ENCODE data around the gene SLC6A8.
A peak's percentile ranks its signal among the peaks of the same experiment; 100 is the strongest.

Gene SLC6A8

DNA sequence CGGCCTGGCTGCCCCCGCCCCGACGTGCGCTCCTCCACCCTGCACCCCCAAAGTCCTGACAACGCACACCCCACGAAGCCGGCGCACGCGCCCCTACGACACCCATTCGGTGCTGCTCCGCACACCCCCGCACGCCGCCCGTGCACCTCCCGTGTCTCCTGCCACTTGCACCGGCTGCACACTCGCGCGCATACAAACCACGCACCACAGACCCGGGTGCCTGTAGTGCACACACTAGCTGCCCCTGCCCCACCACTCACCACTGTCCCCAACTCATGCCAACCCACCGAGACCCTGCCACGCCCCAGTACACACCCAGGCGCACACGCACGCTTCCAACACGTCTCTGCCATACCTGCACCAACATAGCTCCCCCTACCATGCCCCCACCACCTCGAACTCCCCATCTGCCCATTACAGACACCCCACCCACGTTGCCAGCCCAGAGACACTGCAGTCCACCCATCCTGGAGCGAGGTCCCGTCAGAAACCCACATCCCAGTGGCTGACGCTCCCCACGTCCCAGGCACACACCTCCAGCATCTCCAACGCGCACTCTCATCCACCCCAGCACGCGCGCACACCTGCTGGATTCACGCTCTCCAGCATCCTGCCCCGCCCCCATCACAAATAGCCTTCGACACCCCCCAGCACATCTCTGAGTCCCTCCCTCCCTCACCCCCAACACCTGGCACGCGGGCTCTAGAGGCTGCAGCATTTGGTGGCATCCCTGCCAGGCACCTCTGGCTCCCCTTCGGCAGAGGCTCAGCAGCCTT lies 44.9 kb upstream of the SLC6A8 start:
- Histone ChIP-seq H2AFZ (ENCODE audit: low read depth) (no peak overlapping the region), H4K20me1 (ENCODE audit: insufficient read depth) (no peaks in the 10 kb centered on the region), H3K4me3 (IDR thresholded peaks at IDR 0.05; ENCODE audit: insufficient read depth, low read depth, low read length) (no peak overlapping the region), H3K9ac (no peak overlapping the region), H3K36me3 (ENCODE audit: insufficient read depth) (no peaks in the 10 kb centered on the region), H3K27ac (no peak overlapping the region), H3K4me1 (ENCODE audit: low read depth, poor library complexity, severe bottlenecking) (no peaks in the 10 kb centered on the region), H3K27me3 (ENCODE audit: insufficient read depth, low read depth) (peaks cover 43% of the 10 kb centered on the region; the same call in 1 of the 2 replicates), H3K4me2 (no peak overlapping the region), H3K79me2 (ENCODE audit: insufficient read depth, low read depth) (no peaks in the 10 kb centered on the region)
- TF ChIP-seq, protein P1, sequence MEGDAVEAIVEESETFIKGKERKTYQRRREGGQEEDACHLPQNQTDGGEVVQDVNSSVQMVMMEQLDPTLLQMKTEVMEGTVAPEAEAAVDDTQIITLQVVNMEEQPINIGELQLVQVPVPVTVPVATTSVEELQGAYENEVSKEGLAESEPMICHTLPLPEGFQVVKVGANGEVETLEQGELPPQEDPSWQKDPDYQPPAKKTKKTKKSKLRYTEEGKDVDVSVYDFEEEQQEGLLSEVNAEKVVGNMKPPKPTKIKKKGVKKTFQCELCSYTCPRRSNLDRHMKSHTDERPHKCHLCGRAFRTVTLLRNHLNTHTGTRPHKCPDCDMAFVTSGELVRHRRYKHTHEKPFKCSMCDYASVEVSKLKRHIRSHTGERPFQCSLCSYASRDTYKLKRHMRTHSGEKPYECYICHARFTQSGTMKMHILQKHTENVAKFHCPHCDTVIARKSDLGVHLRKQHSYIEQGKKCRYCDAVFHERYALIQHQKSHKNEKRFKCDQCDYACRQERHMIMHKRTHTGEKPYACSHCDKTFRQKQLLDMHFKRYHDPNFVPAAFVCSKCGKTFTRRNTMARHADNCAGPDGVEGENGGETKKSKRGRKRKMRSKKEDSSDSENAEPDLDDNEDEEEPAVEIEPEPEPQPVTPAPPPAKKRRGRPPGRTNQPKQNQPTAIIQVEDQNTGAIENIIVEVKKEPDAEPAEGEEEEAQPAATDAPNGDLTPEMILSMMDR (conservative IDR thresholded peaks at IDR 0.05; ENCODE audit: low read depth, low read length) = no peak

DNA sequence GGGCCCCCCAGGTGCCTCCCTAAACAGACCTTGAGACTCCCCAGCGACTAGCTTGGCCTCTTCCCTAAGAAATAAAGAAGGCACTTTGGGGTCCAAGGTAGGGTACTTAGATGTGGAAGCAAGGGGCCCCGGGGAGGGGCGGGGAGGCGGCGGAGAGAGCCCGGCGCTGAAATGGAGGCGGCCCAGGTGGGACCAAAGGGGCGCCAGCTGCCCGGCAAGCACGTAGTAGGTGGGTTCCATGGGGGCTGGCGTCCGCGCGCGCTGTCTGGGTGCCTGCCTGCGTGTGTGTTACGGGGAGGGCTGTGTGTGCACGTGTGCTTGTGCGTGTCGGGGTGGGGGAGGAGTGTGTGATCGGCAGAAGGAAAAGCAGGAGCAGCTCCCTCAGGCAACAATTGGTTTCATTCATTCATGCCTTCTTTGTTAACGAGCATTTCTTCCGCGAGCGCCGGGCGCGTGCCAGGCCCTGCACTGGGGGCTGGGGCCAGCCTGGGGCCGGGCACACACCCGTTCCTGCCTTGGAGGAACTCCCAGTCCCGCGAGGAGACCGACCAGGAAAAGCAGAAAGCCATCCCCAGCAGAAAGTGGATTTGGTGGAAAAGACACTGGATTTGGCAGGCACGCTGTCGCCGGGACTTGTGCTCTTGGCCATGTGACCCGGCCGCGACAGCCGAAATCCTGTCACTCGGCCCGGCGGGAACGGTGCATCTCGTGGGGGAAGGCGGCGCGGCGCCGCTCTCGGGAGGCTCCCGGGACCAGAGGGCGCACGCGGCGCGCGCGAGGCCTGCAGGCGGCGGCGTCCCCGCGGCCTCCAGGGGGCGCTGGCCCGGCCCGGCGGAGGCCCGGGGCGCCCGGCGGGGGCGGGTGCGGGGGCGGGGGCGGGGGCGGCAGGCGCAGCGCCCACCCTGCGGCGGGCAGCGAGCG lies 44.0 kb upstream of the SLC6A8 start:
- Histone ChIP-seq H3K4me1 (ENCODE audit: low read depth, poor library complexity, severe bottlenecking) (no peaks in the 10 kb centered on the region), H3K27me3 (ENCODE audit: insufficient read depth, low read depth) (peaks cover 48% of the 10 kb centered on the region; the same call in 1 of the 2 replicates), H3K27ac (no peak overlapping the region), H3K79me2 (ENCODE audit: insufficient read depth, low read depth) (no peaks in the 10 kb centered on the region), H3K36me3 (ENCODE audit: insufficient read depth) (no peaks in the 10 kb centered on the region), H4K20me1 (ENCODE audit: insufficient read depth) (no peaks in the 10 kb centered on the region), H2AFZ (ENCODE audit: low read depth) (peak overlapping the region; percentile 38; the same call in 1 of the 2 replicates), H3K4me2 (no peak overlapping the region), H3K9ac (no peak overlapping the region), H3K4me3 (IDR thresholded peaks at IDR 0.05; ENCODE audit: insufficient read depth, low read depth, low read length) (no peak overlapping the region)
- TF ChIP-seq, protein P1 (conservative IDR thresholded peaks at IDR 0.05; ENCODE audit: low read depth, low read length) = no peak

DNA sequence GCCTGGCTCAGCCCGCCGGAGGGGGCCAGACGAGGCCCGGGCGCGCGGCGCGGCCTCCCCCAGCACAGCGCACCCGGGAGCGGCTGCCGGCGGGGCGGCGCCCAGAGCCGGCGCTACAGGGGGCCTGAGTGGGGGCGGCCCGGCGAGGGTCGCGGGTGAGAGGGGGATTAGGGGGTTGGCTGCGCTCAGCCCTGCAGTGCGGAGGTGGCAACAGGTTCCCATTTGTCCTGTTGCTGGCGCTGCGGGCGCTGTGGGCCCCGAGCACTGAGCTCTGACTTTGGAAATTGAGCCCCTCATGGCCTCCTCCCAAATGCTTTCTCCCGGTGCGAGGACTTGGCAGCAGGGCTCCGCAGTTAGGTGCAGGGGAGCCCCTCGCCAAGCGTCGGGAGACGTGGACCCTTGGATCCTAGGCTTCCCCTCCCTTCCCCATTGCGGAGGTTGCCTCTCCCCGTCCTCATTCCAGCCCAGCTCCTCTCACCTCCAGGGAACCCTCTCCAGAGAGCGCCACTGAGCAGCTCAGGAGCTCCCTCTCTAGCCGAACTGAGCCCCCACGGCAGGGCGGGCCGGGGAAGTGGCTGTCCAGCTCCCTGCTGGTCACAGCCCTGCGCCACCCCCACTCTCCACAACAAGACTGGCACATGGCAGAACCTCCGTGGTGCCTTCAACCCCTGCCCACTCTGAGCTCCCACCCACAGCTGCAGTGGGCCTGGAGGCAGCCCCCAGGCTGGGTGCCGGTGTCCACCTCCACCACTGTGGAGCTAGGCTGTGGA lies 43.2 kb upstream of the SLC6A8 start:
- H3K9ac ChIP-seq = no peak overlapping the region
- H2AFZ ChIP-seq (ENCODE audit: low read depth) = no peak overlapping the region
- H3K27ac ChIP-seq = no peak overlapping the region
- H3K4me1 ChIP-seq (ENCODE audit: low read depth, poor library complexity, severe bottlenecking) = no peaks in the 10 kb centered on the region
- H3K27me3 ChIP-seq (ENCODE audit: insufficient read depth, low read depth) = peaks cover 40% of the 10 kb centered on the region; the same call in 1 of the 2 replicates
- TF ChIP-seq, protein P1 (conservative IDR thresholded peaks at IDR 0.05; ENCODE audit: low read depth, low read length) = no peak
- H3K36me3 ChIP-seq (ENCODE audit: insufficient read depth) = no peaks in the 10 kb centered on the region
- no peak overlapping the region for H3K4me2 ChIP-seq
- no peak overlapping the region for H3K4me3 ChIP-seq (IDR thresholded peaks at IDR 0.05; ENCODE audit: insufficient read depth, low read depth, low read length)
- H4K20me1 ChIP-seq (ENCODE audit: insufficient read depth) = no peaks in the 10 kb centered on the region
- H3K79me2 ChIP-seq (ENCODE audit: insufficient read depth, low read depth) = no peaks in the 10 kb centered on the region

DNA sequence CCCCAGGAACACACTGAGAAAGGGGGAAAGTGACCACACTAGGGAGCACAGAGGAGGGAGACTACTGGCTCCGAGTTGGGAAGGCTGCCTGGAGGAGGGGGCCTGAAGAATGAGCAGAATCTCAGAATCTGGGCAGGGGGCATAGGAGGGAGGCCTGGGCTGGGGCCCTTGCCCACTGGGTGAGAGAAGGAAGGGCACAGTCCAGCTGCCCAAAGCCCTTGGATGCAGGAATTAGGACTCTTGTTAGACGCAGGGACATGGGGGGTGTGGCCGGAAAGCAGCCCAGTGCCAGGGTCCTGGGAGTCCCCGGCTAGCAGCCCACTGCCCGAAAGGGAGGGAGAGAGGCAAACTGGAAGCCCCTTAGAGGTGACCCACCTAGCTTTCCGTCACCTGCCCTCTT lies 42.6 kb upstream of the SLC6A8 start:
- Histone ChIP-seq H3K9ac (no peak overlapping the region), H3K4me2 (no peak overlapping the region), H3K36me3 (ENCODE audit: insufficient read depth) (no peaks in the 10 kb centered on the region), H3K4me1 (ENCODE audit: low read depth, poor library complexity, severe bottlenecking) (no peaks in the 10 kb centered on the region), H2AFZ (ENCODE audit: low read depth) (no peak overlapping the region), H3K4me3 (IDR thresholded peaks at IDR 0.05; ENCODE audit: insufficient read depth, low read depth, low read length) (no peak overlapping the region), H3K79me2 (ENCODE audit: insufficient read depth, low read depth) (no peaks in the 10 kb centered on the region), H3K27me3 (ENCODE audit: insufficient read depth, low read depth) (peaks cover 40% of the 10 kb centered on the region; the same call in 1 of the 2 replicates), H3K27ac (no peak overlapping the region), H4K20me1 (ENCODE audit: insufficient read depth) (no peaks in the 10 kb centered on the region)
- TF ChIP-seq, protein P1 (conservative IDR thresholded peaks at IDR 0.05; ENCODE audit: low read depth, low read length) = no peak

Measured in KMS-11 (cell line).